Mammary epithelial cell (primary cell): Measurements from ENCODE around the gene COL20A1.

ENCODE experiments used
- EZH2 ChIP-seq: IDR thresholded peaks from 2 replicates; pipeline ENCODE4 v1.6.1; 2012; ENCODE audit warnings: low read length, inconsistent platforms, borderline replicate concordance
- TF ChIP-seq, protein P1 (sequence below), 2 donors: IDR thresholded peaks in 1 of 2; conservative IDR thresholded peaks in 1 of 2; 2 replicates each; pipeline ENCODE4 v1.5.1; 2011 to 2012; ENCODE audit warnings: inconsistent platforms in 2 of 2, low read length in 2 of 2, mild to moderate bottlenecking in 2 of 2, control low read depth in 1 of 2, low read depth in 1 of 2; ENCODE audit not compliant: insufficient read depth in 1 of 2; ENCODE audit errors: extremely low read depth in 1 of 2

DNA sequence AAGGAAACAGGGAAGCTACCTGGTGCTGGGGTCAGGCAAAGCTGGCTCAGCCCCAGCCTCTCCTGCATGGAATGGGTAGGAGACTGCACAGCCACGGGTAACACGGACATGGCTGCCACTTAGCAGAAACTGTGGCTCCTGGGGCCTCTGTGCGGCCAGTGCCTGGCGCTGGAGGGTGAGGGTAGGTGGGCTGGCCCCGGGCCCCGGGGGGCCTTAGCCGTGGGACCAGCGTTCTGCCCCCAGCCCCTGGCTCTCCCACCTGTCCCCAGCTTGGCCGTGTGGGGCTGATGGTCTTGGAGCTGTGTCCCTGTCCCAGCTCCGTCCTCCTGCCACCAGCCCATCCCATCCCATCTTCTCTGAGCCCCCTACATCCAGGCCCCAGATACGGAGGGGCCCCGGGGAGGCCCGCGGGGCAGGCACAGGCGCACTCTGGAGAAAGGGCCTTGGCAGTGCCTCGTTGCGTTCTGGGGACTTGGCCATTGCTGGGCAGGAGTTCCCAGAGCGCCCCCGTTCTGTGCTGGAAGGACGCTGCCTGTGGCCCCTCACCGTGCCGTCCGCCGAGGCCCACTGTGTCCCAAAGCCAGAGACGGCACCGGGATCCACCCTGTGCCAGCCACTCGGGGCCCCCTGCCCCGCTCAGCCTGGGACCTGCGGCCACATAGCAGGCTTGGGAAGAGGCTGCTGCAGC, 56.0 kb downstream of the COL20A1 start:
- TF ChIP-seq, protein P1, sequence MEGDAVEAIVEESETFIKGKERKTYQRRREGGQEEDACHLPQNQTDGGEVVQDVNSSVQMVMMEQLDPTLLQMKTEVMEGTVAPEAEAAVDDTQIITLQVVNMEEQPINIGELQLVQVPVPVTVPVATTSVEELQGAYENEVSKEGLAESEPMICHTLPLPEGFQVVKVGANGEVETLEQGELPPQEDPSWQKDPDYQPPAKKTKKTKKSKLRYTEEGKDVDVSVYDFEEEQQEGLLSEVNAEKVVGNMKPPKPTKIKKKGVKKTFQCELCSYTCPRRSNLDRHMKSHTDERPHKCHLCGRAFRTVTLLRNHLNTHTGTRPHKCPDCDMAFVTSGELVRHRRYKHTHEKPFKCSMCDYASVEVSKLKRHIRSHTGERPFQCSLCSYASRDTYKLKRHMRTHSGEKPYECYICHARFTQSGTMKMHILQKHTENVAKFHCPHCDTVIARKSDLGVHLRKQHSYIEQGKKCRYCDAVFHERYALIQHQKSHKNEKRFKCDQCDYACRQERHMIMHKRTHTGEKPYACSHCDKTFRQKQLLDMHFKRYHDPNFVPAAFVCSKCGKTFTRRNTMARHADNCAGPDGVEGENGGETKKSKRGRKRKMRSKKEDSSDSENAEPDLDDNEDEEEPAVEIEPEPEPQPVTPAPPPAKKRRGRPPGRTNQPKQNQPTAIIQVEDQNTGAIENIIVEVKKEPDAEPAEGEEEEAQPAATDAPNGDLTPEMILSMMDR (conservative IDR thresholded peaks at IDR 0.05 in 1 of 2, IDR thresholded peaks at IDR 0.05 in 1 of 2; ENCODE audit: extremely low read depth in 1 of 2, insufficient read depth in 1 of 2, low read depth in 1 of 2, low read length in 2 of 2) = no peak
- no peak for TF ChIP-seq EZH2
